ENCODE results near the gene HIGD1A. TPM values are rescaled to one million over a fixed set of nuclear protein-coding genes. Genes with fewer than 3 reads are reported as not detected.
"Not testable (repeated sequence)": the region's sequence is repeated elsewhere in the genome, so short reads cannot be mapped to it uniquely, and the experiment has no call there.

HIGD1A gene
- total RNA-seq, 1 donor from 2014 or later = 96.7 TPM

GRCh38 chr3:42829083-42829627 lies 24.9 kb upstream of the HIGD1A start:
- peak; percentile 25 for DNase-seq (ENCODE audit: low spot score)

- DNase-seq (ENCODE audit: low spot score) = no peak
Measured at GRCh38 chr3:42827654-42828053, 23.4 kb upstream of the HIGD1A start.

GRCh38 chr3:42827023-42827422 lies 22.7 kb upstream of the HIGD1A start:
- no peak for DNase-seq (ENCODE audit: low spot score)

GRCh38 chr3:42826141-42826540 lies 21.9 kb upstream of the HIGD1A start:
- DNase-seq (ENCODE audit: low spot score) = no peak

DNA sequence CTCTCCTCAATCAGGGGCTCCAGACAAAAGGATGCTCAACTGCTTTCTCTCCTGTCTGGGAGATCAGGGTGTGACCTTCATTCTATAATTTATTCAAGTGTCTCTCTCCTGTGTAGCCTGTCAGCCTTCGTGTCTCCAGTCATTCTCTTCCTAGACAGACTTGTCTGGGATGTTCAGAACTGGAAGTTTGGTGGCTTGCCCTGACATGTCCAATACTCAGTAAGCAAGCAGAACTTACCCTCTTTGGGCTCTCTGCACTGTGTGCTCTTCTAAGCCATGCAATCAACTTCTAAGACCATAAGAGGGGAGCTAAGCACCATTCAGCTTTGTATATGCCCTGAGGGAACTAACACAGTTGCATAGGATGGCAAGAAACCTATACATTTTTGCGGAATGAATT lies 19.1 kb upstream of the HIGD1A start:
- DNase-seq (ENCODE audit: low spot score) = no peak

DNA sequence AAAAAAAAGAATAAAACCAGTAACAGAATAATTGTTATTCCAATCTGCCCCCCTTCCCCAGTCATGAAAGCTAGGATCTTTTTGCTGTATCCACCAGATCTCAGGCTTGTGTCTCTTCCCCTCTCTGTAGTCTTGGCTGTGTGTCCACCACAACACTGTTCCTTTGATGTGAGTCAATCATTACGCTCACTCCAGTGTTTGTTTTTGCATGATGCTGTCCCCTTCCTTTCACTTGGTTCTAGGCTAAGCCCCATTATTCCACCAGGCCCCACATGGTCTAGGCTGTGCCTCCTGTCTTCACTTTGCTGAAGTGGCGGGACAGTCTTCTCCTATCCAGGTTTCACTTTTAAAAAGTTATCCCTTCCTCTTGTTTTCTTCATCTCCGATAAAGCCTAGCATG lies 18.5 kb upstream of the HIGD1A start:
- DNase-seq (ENCODE audit: low spot score) = no peak

DNA sequence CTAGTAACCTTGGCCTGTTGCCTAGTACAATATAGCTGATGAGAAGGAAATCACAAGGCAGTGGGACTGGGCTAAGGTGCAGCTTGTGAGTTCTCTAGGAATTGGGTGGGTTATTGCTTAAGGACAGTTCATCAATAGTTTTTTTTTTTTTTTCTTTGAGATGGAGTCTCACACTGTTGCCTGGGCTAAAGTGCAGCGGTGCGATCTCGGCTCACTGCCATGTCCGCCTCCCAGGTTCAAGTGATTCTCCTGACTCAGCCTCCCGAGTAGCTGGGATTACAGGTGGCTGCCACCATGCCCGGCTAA lies 16.4 kb upstream of the HIGD1A start:
- no peak for DNase-seq (ENCODE audit: low spot score)

DNA sequence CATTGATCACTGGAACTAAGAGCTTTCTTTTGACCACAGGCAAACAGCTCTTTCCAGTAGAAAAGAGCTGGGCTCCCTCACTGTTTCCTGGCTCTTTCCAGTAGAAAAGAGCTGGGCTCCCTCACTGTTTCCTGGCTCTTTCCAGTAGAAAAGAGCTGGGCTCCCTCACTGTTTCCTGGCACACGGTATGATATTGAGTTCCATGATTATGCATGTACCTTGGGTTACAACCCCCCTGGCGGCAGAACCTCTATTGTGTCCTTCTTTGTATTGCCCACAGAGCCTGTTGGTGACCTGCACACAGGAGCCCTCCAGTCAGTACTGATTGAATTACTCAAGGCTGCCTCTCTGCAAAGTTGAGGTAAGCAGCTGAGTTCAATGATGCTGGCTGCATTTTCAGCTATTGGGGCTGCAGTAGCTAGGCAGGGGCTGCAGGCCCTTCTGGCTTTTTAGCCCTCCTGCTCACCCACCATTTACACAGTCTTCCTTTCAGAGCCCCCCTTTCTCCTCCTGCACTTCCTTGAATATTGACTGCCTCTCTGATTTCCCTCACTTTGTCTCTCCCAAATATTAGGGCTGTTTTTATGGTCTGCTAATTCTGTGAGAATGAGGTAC lies 15.2 kb upstream of the HIGD1A start:
- DNase-seq (ENCODE audit: low spot score) = no peak

- no peak for DNase-seq (ENCODE audit: low spot score)
Measured at GRCh38 chr3:42815826-42816225, 11.5 kb upstream of the HIGD1A start.

DNA sequence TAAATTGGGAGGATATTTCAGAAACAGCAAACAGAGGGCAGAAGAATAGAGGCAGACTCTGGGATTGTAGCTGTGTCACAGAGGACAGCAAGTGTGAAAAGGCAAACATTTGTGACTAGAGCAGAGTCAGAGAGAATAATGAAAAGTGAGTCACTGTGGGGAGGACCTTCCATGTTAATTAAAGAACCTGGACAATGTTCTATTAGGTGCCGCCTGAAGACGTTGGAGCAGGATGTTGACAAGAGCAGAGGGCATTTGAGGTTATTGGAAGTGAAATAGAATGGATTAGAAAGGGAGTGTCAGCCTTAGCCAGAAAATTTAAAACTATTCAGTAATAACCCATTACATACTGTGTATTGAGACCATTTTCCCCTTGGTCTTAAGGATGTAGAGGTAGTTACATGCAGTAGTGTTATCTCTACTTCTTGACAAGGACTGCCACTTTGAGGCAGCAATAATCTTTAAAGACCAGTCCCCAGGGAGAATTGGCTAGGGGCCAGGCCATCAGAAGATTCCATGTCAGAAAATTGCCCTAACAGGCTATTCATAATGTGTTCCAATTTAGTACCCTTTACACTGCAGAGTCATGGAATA lies 10.7 kb upstream of the HIGD1A start:
- peak; percentile 40 for DNase-seq (ENCODE audit: low spot score)

- DNase-seq (ENCODE audit: low spot score) = no peak
Measured at GRCh38 chr3:42814246-42814645, 10.0 kb upstream of the HIGD1A start.

DNA sequence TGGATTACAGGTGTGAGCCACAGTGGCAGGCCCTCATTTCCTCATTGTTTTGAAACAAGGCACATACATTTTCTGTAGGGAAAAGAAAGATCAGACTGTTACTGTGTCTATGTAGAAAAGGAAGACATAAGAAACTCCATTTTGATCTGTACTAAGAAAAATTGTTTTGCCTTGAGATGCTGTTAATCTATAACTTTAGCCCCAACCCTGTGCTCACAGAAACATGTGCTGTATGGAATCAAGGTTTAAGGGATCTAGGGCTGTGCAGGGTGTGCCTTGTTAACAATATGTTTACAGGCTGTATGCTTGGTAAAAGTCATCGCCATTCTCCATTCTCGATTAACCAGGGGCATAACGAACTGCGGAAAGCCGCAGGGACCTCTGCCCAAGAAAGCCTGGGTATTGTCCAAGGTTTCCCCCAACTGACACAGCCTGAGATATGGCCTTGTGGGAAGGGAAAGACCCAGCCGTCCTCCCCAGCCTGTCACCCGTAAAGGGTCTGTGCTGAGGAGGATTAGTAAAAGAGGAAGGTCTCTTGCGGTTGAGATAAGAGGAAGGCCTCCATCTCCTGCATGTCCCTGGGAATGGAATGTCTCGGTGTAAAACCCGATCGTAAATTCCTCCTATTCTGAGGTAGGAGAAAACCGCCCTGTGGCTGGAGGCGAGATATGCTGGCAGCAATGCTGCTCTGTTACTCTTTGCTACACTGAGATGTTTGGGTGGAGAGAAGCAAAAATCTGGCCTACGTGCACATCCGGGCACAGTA lies 7.0 kb upstream of the HIGD1A start:
- not testable (repeated sequence) for DNase-seq (ENCODE audit: low spot score)

DNA sequence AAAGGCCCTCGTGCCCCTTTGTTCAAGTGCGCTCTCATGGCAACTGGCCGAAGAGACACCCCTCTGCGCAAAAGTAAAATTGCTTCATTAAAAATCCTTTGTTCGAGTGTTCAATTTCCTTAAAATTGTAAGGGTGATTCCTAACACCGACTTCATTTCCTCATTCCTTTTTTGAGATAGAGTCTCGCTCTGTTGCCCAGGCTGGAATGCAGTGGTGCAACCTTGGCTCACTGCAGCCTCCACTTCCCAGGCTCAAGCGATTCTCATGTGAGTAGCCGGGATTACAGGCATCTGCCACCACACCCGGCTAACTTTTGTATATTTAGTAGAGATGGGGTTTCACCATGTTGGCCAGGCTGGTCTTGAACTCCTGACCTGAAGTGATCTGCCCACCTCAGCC lies 6.4 kb upstream of the HIGD1A start:
- DNase-seq (ENCODE audit: low spot score) = not testable (repeated sequence)

- no peak for DNase-seq (ENCODE audit: low spot score)
Measured at GRCh38 chr3:42809202-42809601, 4.9 kb upstream of the HIGD1A start, which contains the start of gene ACKR2. Gene ACKR2, plus strand, starts transcription at chr3:42809445. Its CDS starts 55,058 bp downstream, at chr3:42864503.

- DNase-seq (ENCODE audit: low spot score) = no peak
Measured at GRCh38 chr3:42807929-42808328, 3.6 kb upstream of the HIGD1A start.

GRCh38 chr3:42805141-42805821 lies 991 bp upstream of the HIGD1A start:
- DNase-seq (ENCODE audit: low spot score) = no peak

DNA sequence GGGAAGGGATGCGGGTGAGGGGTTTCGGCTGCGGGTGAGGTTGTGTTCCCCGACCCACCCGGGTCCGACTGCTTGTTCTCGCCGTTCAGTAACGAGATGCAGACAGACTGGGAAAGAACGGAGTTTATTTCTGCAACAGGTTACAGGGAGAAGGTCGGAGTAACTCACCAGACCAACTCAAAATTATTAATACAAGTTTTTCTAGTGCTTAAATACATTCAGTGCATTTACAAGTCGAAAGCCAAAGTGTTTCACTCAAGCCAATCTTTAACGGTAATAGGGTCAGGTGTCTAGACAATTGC lies 492 bp upstream of the HIGD1A start:
- no peak for DNase-seq (ENCODE audit: low spot score)

DNA sequence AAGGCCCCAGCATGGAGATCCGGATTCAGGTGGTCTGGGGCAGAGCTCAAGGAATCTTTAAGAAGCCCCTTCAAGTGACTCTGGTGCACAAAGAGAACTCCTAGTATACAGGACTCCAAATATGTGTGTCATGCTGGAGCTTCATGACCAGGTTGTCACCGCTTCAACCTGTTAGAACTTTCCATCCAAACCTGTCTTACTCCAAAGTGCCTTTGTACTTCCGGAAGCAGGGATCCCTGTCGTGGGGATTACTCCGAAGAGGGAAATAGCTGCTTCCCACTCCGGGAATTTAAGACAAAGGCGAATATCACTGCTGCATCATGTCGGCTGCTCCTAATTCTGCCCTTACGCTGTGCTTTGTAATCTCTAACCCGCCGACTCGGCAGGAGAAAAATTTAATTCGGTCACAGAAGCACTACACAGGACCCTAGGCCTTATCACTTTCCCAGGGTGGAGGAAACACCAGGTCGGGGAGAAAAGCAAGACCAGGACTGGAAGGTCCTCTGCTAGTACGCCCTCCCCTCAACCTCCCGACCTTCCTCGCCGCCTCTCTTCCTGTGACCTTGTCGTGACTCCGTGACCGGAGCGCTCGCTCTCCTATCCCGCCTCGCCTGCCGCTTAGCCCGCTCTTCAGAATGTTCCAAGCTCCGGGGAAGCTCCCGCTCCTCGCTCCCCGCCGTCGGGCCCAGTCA lies 730 bp downstream of the HIGD1A start:
- DNase-seq (ENCODE audit: low spot score) = no peak

GRCh38 chr3:42802876-42803413 lies 1.3 kb downstream of the HIGD1A start:
- DNase-seq (ENCODE audit: low spot score) = no peak

DNA sequence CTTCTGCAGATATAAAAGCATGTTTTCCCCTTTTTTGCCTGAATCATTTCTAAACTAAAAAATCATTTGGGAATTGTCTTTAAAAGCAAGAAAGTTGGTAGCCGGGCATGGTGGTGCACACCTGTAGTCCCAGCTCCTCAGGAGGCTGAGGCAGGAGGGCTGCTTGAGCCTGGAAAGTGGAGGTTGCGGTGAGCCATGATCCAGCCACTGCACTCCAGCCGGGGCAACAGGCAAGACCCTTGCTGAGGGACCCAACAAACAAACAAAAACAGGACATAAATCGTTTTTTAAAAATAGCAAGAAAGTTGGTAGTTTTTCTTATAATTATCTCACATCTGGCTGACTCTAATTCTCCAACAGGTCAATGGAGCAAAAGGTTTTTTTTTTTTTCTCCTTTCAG lies 2.5 kb downstream of the HIGD1A start:
- DNase-seq (ENCODE audit: low spot score) = no peak

GRCh38 chr3:42801048-42801620 lies 3.2 kb downstream of the HIGD1A start:
- DNase-seq (ENCODE audit: low spot score) = no peak
